Measurements from ENCODE around the gene PKNOX2.

The PKNOX2 gene

GRCh38 chr11:125308246-125308645 lies 143.7 kb downstream of the PKNOX2 start:
- DNase-seq (ENCODE audit: low spot score): no peak

GRCh38 chr11:125312391-125312790 lies 147.8 kb downstream of the PKNOX2 start:
- DNase-seq (ENCODE audit: low spot score): no peak

GRCh38 chr11:125312812-125313211 lies 148.3 kb downstream of the PKNOX2 start:
- DNase-seq (ENCODE audit: low spot score): no peak

DNA sequence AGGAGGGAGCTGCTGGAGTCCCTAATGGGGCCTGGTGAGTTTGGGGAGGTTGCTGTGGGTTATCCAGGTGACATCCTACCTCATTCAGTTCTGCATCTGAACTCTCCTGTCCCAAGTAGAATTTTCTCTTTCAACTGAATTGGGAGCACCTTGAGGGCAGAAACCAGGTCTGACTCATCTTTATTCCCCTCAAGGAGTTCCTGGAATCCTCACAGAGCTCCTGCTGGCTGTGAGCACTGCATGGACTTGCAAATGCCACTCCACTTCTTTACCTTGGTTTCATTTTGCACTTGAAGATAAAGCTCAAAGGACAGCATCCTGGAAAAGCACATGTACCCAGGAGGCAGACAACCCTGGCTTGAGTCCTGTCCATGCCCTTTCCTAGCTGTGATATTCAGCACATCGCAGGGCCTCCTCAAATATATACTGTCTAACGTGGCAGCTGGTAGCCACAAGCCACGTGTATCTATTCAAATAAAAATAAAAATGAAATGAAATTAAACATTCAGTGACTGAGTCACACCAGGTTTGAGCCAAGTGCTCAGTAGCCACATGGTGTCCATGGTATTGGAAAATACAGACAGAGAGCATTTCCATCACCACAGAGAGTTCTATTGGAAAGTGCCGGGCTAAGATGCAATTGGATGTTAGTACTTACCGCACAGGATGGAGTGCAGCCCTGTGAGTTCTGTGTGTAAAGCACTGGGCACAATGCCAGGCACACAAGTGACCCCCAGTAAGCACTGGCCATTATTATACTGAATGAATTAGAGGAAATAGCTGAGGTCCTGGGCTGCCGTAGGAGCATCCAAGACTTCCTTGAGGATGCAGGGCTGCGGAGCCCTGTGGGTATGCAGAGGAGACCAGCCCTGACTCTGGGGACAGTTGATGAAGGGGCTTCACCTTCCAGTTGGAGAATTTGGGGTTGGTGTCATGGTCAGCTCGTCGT lies 149.0 kb downstream of the PKNOX2 start:
- no peak for DNase-seq (ENCODE audit: low spot score)

GRCh38 chr11:125314276-125315078 lies 149.9 kb downstream of the PKNOX2 start:
- no peak for DNase-seq (ENCODE audit: low spot score)

DNA sequence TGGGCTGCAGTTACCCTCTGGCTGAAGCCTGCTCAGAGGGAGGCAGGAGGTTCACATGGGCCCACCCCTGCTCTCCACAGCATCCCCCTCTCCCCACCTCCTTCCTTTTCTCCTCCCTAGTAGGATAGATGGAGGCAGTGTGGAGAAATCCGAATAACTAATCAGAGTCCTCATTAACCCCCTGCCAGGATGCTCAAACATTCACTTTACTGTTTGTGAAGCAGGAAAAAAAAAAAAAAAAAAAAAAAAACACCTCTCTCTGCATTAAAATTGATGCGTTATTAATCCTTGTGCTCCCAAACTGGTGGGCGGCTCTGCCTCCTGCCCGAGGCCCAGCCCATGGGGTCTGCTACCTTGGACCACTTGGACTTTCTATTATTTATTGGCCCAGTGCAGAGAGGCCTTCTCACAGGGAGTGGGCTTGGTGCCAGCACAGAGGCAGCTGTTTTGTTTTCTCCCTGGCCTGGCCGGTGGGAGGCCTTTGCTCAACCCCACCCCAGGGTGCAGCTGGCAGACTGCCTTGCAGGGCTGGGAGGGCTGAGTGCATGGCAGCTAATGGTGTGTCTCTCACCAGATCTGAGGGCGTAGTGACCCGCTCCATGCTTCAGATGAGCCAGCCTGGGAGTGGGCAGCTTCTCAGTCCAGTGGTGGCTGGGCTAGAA lies 150.7 kb downstream of the PKNOX2 start:
- DNase-seq (ENCODE audit: low spot score): no peak

DNA sequence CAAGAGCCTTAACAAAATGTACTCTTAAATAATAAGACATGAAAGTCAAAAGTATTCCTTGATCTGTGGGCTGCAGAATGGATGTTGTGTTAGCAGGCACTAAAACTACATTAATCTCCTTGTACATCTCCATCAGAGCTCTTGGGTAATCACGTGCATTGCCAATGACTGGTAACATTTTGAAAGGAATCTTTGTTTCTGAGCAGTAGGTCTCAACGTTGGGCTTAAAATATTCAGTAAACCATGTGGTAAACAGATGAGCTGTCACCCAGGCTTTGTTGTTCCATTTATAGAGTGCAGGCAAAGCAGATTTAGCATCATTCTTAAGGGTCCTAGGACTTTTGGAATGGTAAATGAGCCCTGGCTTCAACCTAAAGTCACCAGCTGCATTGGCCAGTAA lies 152.9 kb downstream of the PKNOX2 start:
- DNase-seq (ENCODE audit: low spot score): no peak

DNA sequence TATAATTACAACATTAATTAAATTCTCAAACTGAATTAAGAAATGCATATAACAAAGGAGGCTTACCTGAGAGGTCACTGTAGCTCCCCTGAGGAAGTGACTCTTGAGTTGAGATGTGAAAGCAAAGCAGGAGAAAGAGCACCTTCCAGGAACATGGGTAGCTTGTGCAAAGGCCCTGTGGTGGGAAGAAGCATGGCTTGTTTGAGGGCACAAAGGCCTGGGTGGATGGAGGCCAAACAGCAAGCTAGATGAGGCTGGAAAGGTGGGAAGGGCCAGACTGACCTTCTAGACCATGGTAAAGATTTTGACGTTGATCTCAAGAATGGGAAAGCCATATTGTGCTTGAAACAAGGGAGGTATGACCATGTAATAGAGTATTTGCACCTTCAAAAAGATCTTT lies 155.1 kb downstream of the PKNOX2 start:
- no peak for DNase-seq (ENCODE audit: low spot score)

GRCh38 chr11:125320347-125321076 lies 156.0 kb downstream of the PKNOX2 start:
- no peak for DNase-seq (ENCODE audit: low spot score)

DNA sequence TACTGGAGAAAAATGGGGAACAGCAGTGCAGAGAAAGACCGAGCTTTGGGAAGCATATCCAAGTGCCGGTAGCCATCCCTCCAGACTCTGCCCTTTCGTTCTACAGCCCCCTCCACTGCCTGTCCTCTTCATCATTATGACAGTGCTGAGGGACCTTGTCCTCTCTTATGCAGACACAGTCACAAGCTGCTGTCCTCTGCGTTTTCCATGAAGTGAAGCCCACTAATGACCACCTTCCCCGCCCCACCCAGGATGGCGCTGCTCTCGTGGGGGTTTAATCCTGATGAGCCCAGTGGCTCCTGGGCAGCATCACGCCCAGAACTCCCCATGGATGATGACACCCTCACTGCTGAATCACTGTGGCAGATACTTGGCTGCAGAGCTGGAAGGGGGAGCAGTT lies 157.7 kb downstream of the PKNOX2 start:
- no peak for DNase-seq (ENCODE audit: low spot score)

DNA sequence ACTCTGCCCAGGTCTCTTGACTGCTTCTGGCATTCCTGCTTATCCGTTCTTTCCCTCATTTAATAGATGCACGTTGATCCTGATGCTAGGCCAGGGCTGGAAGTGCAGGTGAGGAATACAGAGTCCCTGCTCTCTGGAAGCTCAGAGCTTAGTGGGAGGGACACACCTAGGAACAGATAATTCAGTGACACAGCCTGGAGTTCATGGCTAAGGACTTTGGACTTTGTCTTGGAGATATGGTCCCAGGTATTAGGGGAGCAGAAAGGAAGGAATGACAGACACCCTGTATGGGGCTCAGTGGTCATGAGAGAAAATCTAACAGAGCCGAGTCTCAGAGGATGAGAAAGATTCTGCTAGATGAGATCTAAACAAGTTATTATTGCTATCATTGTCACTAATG lies 160.6 kb downstream of the PKNOX2 start:
- no peak for DNase-seq (ENCODE audit: low spot score)

- no peak for DNase-seq (ENCODE audit: low spot score)
Observed at GRCh38 chr11:125326126-125326525, 161.6 kb downstream of the PKNOX2 start.

DNA sequence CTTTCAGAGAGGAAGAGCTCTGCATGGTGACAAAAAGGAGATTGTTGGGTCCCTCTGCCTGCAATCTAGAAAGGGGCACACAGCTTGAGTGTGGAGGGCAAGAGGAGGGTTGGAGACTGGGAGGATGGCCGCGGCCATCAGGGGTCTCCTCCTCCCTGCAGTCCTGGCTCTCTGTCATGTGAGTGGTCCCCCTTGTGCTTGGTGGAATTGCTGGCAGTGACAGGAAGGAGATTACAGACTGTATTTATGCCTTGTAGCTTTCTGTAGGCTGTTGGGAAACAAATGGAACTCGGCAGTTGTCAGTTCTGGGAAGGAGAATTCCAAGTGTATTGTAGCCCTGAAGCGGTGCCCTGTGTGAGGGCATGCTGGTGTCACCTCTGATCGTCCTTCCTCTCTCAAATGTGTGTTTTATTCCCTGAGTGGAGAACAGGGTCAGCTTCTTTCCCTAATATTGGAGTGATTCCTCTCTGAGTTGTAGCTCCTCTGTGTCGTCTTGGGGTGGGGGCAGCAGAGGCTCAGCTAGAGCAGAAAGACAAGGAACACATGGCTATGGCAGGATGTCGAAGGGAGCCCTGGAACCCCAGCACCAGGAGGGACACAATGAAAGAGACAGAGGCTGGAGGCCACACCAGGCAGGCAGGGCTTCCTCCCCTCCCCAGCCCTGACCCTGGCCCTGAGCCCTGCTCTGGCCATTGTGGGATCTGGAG lies 163.1 kb downstream of the PKNOX2 start:
- DNase-seq (ENCODE audit: low spot score): no peak

GRCh38 chr11:125328225-125328580 lies 163.7 kb downstream of the PKNOX2 start:
- no peak for DNase-seq (ENCODE audit: low spot score)

- no peak for DNase-seq (ENCODE audit: low spot score)
Observed at GRCh38 chr11:125329786-125330185, 165.2 kb downstream of the PKNOX2 start.

GRCh38 chr11:125330462-125331325 lies 166.1 kb downstream of the PKNOX2 start:
- no peak for DNase-seq (ENCODE audit: low spot score)

DNA sequence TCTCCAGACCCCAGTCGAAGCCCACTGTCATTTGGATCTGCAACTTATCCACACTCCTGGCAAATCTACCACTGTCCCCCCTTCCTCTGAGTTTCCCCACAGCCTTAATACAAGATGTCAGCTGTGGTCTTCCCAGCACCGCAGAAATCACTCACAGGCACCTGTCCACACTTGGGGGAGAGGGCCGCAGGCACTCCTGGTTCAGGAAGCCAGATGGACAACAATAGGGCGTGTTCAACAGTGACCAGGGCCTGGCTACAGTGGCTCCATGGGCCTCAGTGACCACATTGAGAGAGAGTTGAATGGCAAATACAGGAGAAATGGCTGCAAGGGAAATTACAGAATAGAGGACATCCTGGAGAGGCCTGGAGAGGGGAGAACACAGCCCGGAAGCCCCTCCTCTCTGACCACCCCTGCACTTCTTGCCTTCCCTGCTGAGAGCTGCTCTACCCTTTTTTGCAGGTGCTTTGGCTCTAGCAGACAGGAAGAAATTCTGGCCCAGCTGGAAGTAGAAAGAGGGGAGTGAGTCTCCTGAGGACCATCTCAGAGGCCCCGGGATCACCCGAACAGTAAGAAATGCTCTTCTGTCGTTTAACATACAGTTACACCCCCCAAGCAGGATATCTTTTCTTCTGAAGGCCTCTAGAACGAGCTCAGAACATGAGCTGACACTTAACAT lies 166.9 kb downstream of the PKNOX2 start:
- no peak for DNase-seq (ENCODE audit: low spot score)

GRCh38 chr11:125332821-125333220 lies 168.3 kb downstream of the PKNOX2 start:
- DNase-seq (ENCODE audit: low spot score): no peak

- DNase-seq (ENCODE audit: low spot score): no peak
Observed at GRCh38 chr11:125333354-125334073, 169.0 kb downstream of the PKNOX2 start.
